Trophoblast cell (in vitro differentiated cells and primary cell): ENCODE results near the gene CAPN9.

Experiments used
- DNase-seq, 2 donors: peaks; one replicate each; pipeline ENCODE4 v3.0.0-alpha.2; 2016
- H2AFZ ChIP-seq: 2 replicates; pipeline ENCODE4 v1.6.1; 2013; ENCODE audit warnings: low read length, moderate library complexity, mild to moderate bottlenecking; ENCODE audit not compliant: insufficient read depth, poor library complexity
- H2AK5ac ChIP-seq: 2 replicates; pipeline ENCODE4 v1.6.1; 2013; ENCODE audit warnings: mild to moderate bottlenecking, low read length
- H2BK120ac ChIP-seq: 2 replicates; pipeline ENCODE4 v1.6.1; 2013; ENCODE audit warnings: low read length, mild to moderate bottlenecking, moderate library complexity; ENCODE audit not compliant: insufficient read depth, poor library complexity
- H2BK12ac ChIP-seq: 2 replicates; pipeline ENCODE4 v1.6.1; 2013; ENCODE audit warnings: mild to moderate bottlenecking, low read length, moderate library complexity
- H2BK5ac ChIP-seq: 2 replicates; pipeline ENCODE4 v1.6.1; 2013; ENCODE audit warnings: low read length, low read depth, moderate library complexity, mild to moderate bottlenecking; ENCODE audit not compliant: poor library complexity
- H3K14ac ChIP-seq: 2 replicates; pipeline ENCODE4 v1.6.1; 2013; ENCODE audit warnings: mild to moderate bottlenecking, low read length
- H3K18ac ChIP-seq: 2 replicates; pipeline ENCODE4 v1.6.1; 2013; ENCODE audit warnings: mild to moderate bottlenecking, low read length
- H3K23ac ChIP-seq: 2 replicates; pipeline ENCODE4 v1.6.1; 2013; ENCODE audit warnings: low read length
- H3K27ac ChIP-seq: 2 replicates; pipeline ENCODE4 v1.5.1; 2013; ENCODE audit warnings: low read depth, mild to moderate bottlenecking, inconsistent platforms, low read length, moderate library complexity
- H3K27me3 ChIP-seq: 2 replicates; pipeline ENCODE4 v1.6.1; 2013; ENCODE audit warnings: inconsistent platforms, mild to moderate bottlenecking, low read length, moderate library complexity; ENCODE audit not compliant: insufficient read depth
- H3K36me3 ChIP-seq, 2 experiments: 1 replicate in 1 of 2; 2 replicates in 1 of 2; pipeline ENCODE4 v1.6.1; 2013; ENCODE audit warnings: low read length in 2 of 2, mild to moderate bottlenecking in 2 of 2, moderate library complexity in 1 of 2; ENCODE audit not compliant: insufficient read depth in 2 of 2, control insufficient read depth in 1 of 2
- H3K4ac ChIP-seq: 2 replicates; pipeline ENCODE4 v1.6.1; 2013; ENCODE audit warnings: low read depth, mild to moderate bottlenecking, low read length, moderate library complexity
- H3K4me1 ChIP-seq, 2 experiments: 1 replicate in 1 of 2; 2 replicates in 1 of 2; pipeline ENCODE4 v1.6.1; 2013; ENCODE audit warnings: low read length in 2 of 2, mild to moderate bottlenecking in 2 of 2, moderate library complexity in 1 of 2; ENCODE audit not compliant: insufficient read depth in 2 of 2, control insufficient read depth in 1 of 2
- H3K4me2 ChIP-seq: 2 replicates; pipeline ENCODE4 v1.6.1; 2013; ENCODE audit warnings: inconsistent platforms, mild to moderate bottlenecking, low read length, moderate library complexity
- H3K4me3 ChIP-seq: 2 replicates; pipeline ENCODE4 v1.5.1; 2013; ENCODE audit warnings: mild to moderate bottlenecking, low read depth, low read length, inconsistent platforms
- H3K79me1 ChIP-seq: one replicate; pipeline ENCODE4 v1.6.1; 2013; ENCODE audit warnings: low read length
- H3K79me2 ChIP-seq: 2 replicates; pipeline ENCODE4 v1.6.1; 2013; ENCODE audit warnings: low read length, mild to moderate bottlenecking; ENCODE audit not compliant: control insufficient read depth, insufficient read depth, poor library complexity
- H3K9ac ChIP-seq: 2 replicates; pipeline ENCODE4 v1.6.1; 2013; ENCODE audit warnings: mild to moderate bottlenecking, low read length
- H3K9me3 ChIP-seq: 2 replicates; pipeline ENCODE4 v1.6.1; 2013; ENCODE audit warnings: low read depth, mild to moderate bottlenecking, control low read depth, inconsistent platforms, low read length; ENCODE audit not compliant: insufficient read depth
- H4K12ac ChIP-seq: 2 replicates; pipeline ENCODE4 v1.6.1; 2013; ENCODE audit warnings: low read depth, mild to moderate bottlenecking, low read length, moderate library complexity
- H4K8ac ChIP-seq: 2 replicates; pipeline ENCODE4 v1.6.1; 2013; ENCODE audit warnings: low read depth, mild to moderate bottlenecking, low read length, moderate library complexity
- H4K91ac ChIP-seq: one replicate; pipeline ENCODE4 v1.6.1; 2013; ENCODE audit warnings: low read depth, mild to moderate bottlenecking, low read length, moderate library complexity
- WGBS: extraction: QIAGEN DNeasy Blood & Tissue Kit; methylation state at CpG from one replicate; pipeline ENCODE4 v1.1.7; 2013; ENCODE audit warnings: missing lambda C conversion rate; ENCODE audit not compliant: insufficient read length, insufficient coverage; ENCODE audit errors: extremely low coverage; 5-methylcytosine and 5-hydroxymethylcytosine counted together

The CAPN9 gene

GRCh38 chr1:230709619-230710542 is 37.3 kb upstream of the CAPN9 start:
- Histone ChIP-seq H2BK12ac (no peak overlapping the region), H4K12ac (no peak overlapping the region), H3K14ac (no peak overlapping the region), H3K27ac (no peak overlapping the region), H3K18ac (no peak overlapping the region), H3K23ac (no peak overlapping the region), H4K91ac (no peak overlapping the region), H3K36me3 (no peaks in the 10 kb centered on the region), H3K27me3 (no peaks in the 10 kb centered on the region), H3K4me1 (peaks cover 5 to 7% of the 10 kb centered on the region in 2 experiments), H2BK120ac (no peak overlapping the region), H3K9ac (no peak overlapping the region), H3K4me3 (no peak overlapping the region), H2AK5ac (no peak overlapping the region), H3K4me2 (no peak overlapping the region), H2AFZ (no peak overlapping the region), H2BK5ac (no peak overlapping the region), H3K79me1 (no peaks in the 10 kb centered on the region), H4K8ac (no peak overlapping the region), H3K79me2 (no peaks in the 10 kb centered on the region), H3K9me3 (no peaks in the 10 kb centered on the region), H3K4ac (no peak overlapping the region)
- DNase-seq, result no peak
- WGBS, result no CpG with 5 or more reads among the region's 18 CpGs

- Histone ChIP-seq H3K18ac (no peak overlapping the region), H2BK12ac (no peak overlapping the region), H3K4me1 (peaks cover 5 to 7% of the 10 kb centered on the region in 2 experiments), H4K12ac (no peak overlapping the region), H3K4me3 (no peak overlapping the region), H2AFZ (no peak overlapping the region), H3K4ac (no peak overlapping the region), H3K9me3 (no peaks in the 10 kb centered on the region), H3K14ac (no peak overlapping the region), H3K4me2 (no peak overlapping the region), H2BK120ac (no peak overlapping the region), H3K36me3 (no peaks in the 10 kb centered on the region), H2AK5ac (no peak overlapping the region), H4K91ac (no peak overlapping the region), H3K79me1 (no peaks in the 10 kb centered on the region), H4K8ac (no peak overlapping the region), H3K23ac (no peak overlapping the region), H3K27ac (no peak overlapping the region), H3K27me3 (no peaks in the 10 kb centered on the region), H3K9ac (no peak overlapping the region), H2BK5ac (no peak overlapping the region), H3K79me2 (no peaks in the 10 kb centered on the region)
- no peak for DNase-seq
- no CpG with 5 or more reads among the region's 8 CpGs for WGBS
These were observed 36.7 kb upstream of the CAPN9 start for GRCh38 chr1:230710543-230710904.

- no peaks in the 10 kb centered on the region for H3K79me1 ChIP-seq
- H3K27ac ChIP-seq, result no peak overlapping the region
- no peak overlapping the region for H2BK12ac ChIP-seq
- H3K4me3 ChIP-seq, result no peak overlapping the region
- H3K4ac ChIP-seq, result no peak overlapping the region
- H3K14ac ChIP-seq, result no peak overlapping the region
- no peak for DNase-seq
- H3K18ac ChIP-seq, result no peak overlapping the region
- H4K8ac ChIP-seq, result no peak overlapping the region
- no peak overlapping the region for H3K9ac ChIP-seq
- no peak overlapping the region for H3K4me2 ChIP-seq
- no peaks in the 10 kb centered on the region for H3K36me3 ChIP-seq
- no peak overlapping the region for H2AK5ac ChIP-seq
- H2BK5ac ChIP-seq, result no peak overlapping the region
- no peaks in the 10 kb centered on the region for H3K27me3 ChIP-seq
- H3K23ac ChIP-seq, result no peak overlapping the region
- H2BK120ac ChIP-seq, result no peak overlapping the region
- no peak overlapping the region for H4K12ac ChIP-seq
- H3K79me2 ChIP-seq, result no peaks in the 10 kb centered on the region
- H3K4me1 ChIP-seq, result peaks cover 5 to 7% of the 10 kb centered on the region in 2 experiments
- no peaks in the 10 kb centered on the region for H3K9me3 ChIP-seq
- H2AFZ ChIP-seq, result no peak overlapping the region
- no peak overlapping the region for H4K91ac ChIP-seq
- whole genome bisulfite sequencing, result no CpG with 5 or more reads among the region's 3 CpGs
These were observed 35.9 kb upstream of the CAPN9 start for GRCh38 chr1:230711245-230711644.

GRCh38 chr1:230712470-230712942 is 34.7 kb upstream of the CAPN9 start:
- Histone ChIP-seq H3K9me3 (no peaks in the 10 kb centered on the region), H4K91ac (no peak overlapping the region), H3K79me2 (no peaks in the 10 kb centered on the region), H2BK12ac (no peak overlapping the region), H3K4me1 (peaks cover 5 to 7% of the 10 kb centered on the region in 2 experiments), H2BK5ac (no peak overlapping the region), H2AK5ac (no peak overlapping the region), H3K4me2 (no peak overlapping the region), H3K79me1 (no peaks in the 10 kb centered on the region), H2BK120ac (no peak overlapping the region), H2AFZ (no peak overlapping the region), H3K23ac (no peak overlapping the region), H3K4ac (no peak overlapping the region), H3K9ac (no peak overlapping the region), H3K27me3 (no peaks in the 10 kb centered on the region), H3K4me3 (no peak overlapping the region), H3K36me3 (no peaks in the 10 kb centered on the region), H3K14ac (no peak overlapping the region), H4K12ac (no peak overlapping the region), H3K27ac (no peak overlapping the region), H4K8ac (no peak overlapping the region), H3K18ac (no peak overlapping the region)
- WGBS, result no CpG with 5 or more reads among the region's 17 CpGs
- no peak for DNase-seq
